HG03039 (cell line): Measurements from ENCODE around the gene UACA.
"Not testable (repeated sequence)": the region's sequence is repeated elsewhere in the genome, so short reads cannot be mapped to it uniquely, and the experiment has no call there.

Source experiments
- ATAC-seq: cut with Tn5 transposase; IDR thresholded peaks from one replicate; pipeline ENCODE4 v1.9.1; 2021; ENCODE audit warnings: mild to moderate bottlenecking, moderate library complexity; ENCODE audit not compliant: unreplicated experiment

The UACA gene

GRCh38 chr15:70632079-70632478 lies 131.3 kb downstream of the UACA start:
- no peak for ATAC-seq

GRCh38 chr15:70629735-70630273 lies 133.6 kb downstream of the UACA start:
- no peak for ATAC-seq

- no peak for ATAC-seq
Observed at GRCh38 chr15:70628549-70628896, 134.8 kb downstream of the UACA start.

GRCh38 chr15:70627734-70628548 lies 135.4 kb downstream of the UACA start:
- ATAC-seq = no peak

- no peak for ATAC-seq
Observed at GRCh38 chr15:70627322-70627721, 136.0 kb downstream of the UACA start.

GRCh38 chr15:70625438-70625837 lies 137.9 kb downstream of the UACA start:
- no peak for ATAC-seq

- no peak for ATAC-seq
Observed at GRCh38 chr15:70625011-70625410, 138.3 kb downstream of the UACA start.

GRCh38 chr15:70618929-70619328 lies 144.4 kb downstream of the UACA start:
- ATAC-seq = no peak

- no peak for ATAC-seq
Observed at GRCh38 chr15:70617911-70618287, 145.5 kb downstream of the UACA start.

- no peak for ATAC-seq
Observed at GRCh38 chr15:70617076-70617910, 146.1 kb downstream of the UACA start.

GRCh38 chr15:70616311-70616756 lies 147.0 kb downstream of the UACA start:
- not testable (repeated sequence) for ATAC-seq

GRCh38 chr15:70615435-70616310 lies 147.7 kb downstream of the UACA start:
- ATAC-seq = no peak

- ATAC-seq = no peak
Observed at GRCh38 chr15:70614221-70614620, 149.1 kb downstream of the UACA start.

GRCh38 chr15:70613271-70613670 lies 150.1 kb downstream of the UACA start:
- ATAC-seq = no peak

GRCh38 chr15:70611286-70611685 lies 152.1 kb downstream of the UACA start:
- ATAC-seq = no peak

GRCh38 chr15:70610541-70610940 lies 152.8 kb downstream of the UACA start:
- ATAC-seq = no peak

- ATAC-seq = no peak
Observed at GRCh38 chr15:70609889-70610288, 153.5 kb downstream of the UACA start.

GRCh38 chr15:70608144-70608543 lies 155.2 kb downstream of the UACA start:
- no peak for ATAC-seq

GRCh38 chr15:70605606-70606410 lies 157.6 kb downstream of the UACA start:
- ATAC-seq = no peak
